Stimulated activated CD4-positive, alpha-beta T cell treated with anti-CD3 and anti-CD28 coated beads, Interleukin-15, amount 100 ng/mL, for 24 hours (primary cell): ENCODE measurements around the gene C6orf15.
A peak's percentile ranks its signal among the peaks of the same experiment; 100 is the strongest.
"Not testable (repeated sequence)": the region's sequence is repeated elsewhere in the genome, so short reads cannot be mapped to it uniquely, and the experiment has no call there.

ENCODE experiments used
- DNase-seq: peaks from one replicate; pipeline ENCODE4 v3.0.0-alpha.2; 2020

The C6orf15 gene

DNA sequence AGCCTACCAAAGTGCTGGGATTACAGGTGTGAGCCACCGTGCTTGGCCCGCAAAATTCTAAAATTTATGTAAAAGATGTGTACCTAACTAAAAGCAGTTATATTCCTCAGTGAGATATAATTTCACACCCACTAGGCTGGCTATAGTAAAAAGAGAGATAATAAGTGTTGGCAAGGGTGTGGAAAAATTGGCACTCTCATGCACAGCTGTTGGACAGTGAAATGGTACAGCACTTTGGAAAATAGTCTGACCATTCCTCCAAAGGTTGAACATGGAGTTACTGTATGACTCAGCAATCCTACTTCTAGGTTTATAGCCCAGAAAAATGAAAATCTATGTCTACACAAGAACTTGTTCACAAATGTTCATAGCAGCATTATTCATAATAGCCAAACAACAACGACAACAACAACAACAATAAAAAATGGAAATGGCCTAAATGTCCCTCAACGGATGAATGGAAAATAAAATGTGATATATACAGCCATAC is 13.9 kb downstream of the C6orf15 start:
- DNase-seq: no peak

- no peak for DNase-seq
Measured at GRCh38 chr6:31096656-31097055, 15.7 kb downstream of the C6orf15 start.

GRCh38 chr6:31096215-31096614 is 16.2 kb downstream of the C6orf15 start:
- no peak for DNase-seq

GRCh38 chr6:31094389-31094881 is 17.9 kb downstream of the C6orf15 start:
- DNase-seq: peak; percentile 18

GRCh38 chr6:31092769-31093505 is 19.4 kb downstream of the C6orf15 start:
- no peak for DNase-seq

GRCh38 chr6:31092238-31092637 is 20.1 kb downstream of the C6orf15 start:
- no peak for DNase-seq

DNA sequence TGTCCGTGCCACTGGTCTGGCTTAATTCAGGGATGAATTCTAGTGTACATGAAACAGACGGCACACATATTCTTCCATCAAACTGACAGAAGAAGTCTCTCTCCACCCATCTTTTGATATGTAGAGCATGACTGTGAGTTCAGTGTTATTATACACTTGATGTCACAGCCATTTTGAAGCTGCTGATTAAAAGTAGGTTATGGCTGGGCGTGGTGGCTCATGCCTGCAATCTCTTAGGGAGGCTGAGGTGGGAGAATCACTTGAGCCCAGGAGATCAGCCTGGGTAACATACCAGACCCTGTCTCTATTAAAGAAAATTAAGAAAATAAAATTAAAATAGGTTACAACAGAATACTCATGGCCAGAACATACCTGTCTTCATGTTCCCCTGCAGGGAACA is 20.7 kb downstream of the C6orf15 start:
- no peak for DNase-seq

DNA sequence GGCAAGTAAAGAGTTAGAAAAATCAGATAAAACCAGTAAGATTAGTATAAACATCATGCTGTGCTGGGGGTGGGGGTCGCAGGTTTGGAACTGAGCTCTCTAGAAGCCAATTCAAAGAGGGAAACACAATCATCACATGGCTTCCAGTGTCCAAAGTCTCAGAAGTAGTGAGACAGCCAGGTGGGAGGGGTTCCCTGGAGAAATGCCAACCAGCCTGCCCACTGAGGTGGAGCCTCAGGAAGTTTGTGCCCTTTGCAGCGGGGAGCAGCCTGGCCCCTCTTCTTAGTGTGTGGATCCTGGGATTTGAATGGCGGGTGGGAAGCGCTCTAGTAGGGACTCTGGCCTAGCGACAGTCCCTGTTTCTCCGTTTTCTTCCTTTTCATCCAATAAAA is 21.4 kb downstream of the C6orf15 start:
- no peak for DNase-seq

DNA sequence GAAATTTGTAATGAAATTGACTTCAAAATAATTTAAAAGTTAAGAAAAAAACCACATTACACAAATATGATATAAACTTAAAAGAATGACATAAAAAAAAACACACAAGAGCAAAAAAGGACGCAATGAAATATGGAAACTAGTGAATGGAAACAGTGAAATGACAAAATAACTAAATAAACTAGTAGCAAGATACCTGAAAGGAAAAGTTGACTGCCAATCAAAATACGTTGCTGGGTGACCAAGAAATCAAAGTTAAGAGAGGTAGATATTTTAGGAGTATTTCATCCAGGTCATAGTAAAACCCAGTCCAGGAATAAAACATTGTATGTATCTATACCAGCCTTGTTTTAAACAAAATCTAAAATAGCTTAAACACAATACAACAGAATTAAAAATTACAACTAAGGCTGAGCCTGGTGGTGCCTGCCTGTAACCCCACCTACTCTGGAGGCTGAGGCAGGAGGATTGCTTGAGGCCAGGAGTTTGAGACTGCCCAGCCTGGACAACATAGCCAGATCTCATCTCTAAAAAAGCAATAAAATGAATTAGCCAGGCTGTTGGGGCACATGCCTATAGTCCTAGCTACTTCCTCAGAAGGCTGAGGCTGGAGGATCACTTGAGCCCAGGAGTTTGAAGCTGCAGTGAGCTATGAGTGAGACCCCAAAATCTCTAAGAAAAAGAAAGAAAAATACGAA is 22.0 kb downstream of the C6orf15 start:
- no peak for DNase-seq

GRCh38 chr6:31087494-31088089 is 24.8 kb downstream of the C6orf15 start:
- peak; percentile 92 for DNase-seq

DNA sequence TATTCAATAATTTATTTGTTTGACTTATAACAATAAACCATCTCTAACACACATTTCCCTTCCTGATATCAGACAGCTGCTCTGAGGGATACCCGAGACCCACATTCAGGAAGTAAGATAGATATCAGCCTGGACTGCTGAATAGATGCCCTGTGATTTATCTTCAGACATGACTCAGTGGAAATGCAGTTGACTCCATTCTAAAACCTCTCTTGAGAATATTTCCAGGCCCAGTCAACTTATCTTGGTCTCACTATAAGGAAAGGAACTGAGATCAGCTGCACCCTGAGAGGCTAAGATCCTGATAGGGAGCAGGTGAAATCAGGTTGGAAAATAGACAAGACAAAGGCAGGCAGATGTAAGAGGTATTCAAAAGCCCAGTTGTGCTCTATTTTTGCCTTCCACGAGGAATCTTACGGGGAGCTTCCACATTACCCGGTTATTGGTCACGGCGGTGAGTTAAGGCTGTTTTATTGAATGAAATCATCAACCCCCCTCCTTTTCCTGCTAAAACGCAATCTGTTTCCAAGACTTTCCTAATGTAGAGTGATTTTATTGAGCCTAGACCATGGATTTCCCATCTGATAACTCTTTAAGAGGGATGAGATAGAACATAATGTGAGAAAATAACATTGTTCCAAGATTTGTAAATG is 25.5 kb downstream of the C6orf15 start:
- no peak for DNase-seq

DNA sequence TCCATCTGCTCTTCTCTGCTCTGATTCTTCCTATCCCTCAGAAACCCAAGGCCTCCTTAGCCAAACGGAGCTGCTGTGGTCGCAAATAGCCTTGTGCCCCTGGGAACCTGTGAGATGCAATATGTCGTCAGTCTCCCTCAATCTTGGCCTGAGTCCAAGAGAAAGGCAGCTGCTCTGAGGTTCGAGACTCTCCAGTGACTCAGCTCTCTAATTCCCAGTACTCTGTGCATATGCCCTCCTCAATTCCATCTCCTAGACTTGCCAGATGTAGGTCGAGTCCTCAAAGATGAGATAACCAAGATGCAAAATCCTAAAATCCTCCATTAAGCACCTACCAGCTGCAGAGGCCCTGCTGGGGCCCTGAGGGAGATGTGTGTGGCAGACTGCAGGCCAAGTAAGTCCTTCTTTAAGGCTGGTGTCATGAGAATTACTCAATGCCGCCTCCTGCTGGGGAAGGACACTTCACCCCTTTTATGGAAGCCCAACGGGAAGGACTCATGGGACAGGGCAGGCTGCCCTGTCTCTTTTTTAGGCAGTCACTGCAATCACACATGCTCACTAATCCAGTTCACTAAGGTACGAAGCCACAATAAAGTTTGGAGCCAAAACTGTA is 28.5 kb downstream of the C6orf15 start:
- DNase-seq: peak; percentile 67

DNA sequence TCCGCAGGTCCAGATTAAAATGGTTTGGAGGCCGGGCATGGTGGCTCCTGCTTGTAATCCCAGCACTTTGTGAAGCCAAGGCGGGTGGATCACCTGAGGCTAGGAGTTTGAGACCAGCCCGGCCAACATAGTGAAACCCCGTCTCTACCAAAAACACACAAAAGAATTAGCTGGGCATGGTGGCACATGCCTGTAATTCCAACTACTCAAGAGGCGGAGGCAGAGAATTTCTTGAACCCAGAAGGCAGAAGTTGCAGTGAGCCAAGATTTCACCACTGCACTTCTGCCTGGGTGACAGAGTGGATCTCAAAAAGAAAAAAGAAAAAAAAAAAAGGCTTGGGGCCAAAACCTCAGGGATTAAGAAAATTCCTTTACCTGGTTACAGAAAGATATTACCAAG is 30.5 kb downstream of the C6orf15 start:
- no peak for DNase-seq

- peak; percentile 79 for DNase-seq
Measured at GRCh38 chr6:31079656-31080261, 32.6 kb downstream of the C6orf15 start.

DNA sequence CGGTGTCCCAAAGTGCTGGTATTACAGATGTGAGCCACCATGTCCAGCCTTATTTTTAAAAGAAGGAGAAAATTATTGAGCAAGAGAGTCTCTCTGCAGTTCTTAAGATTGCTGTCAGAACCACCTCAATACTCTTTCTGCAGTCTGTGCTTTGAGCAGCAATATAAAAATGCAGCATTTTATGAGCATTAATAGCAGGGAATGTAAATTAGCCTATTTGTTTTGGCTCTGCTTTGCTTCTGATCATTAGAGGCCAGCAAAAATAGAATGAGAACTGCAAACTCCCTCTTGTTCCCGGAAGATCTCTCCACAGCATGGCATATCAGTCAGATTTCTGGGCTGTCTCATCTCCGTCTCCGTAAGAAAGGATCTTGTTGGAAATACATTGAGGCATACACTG is 35.8 kb downstream of the C6orf15 start:
- DNase-seq: no peak

DNA sequence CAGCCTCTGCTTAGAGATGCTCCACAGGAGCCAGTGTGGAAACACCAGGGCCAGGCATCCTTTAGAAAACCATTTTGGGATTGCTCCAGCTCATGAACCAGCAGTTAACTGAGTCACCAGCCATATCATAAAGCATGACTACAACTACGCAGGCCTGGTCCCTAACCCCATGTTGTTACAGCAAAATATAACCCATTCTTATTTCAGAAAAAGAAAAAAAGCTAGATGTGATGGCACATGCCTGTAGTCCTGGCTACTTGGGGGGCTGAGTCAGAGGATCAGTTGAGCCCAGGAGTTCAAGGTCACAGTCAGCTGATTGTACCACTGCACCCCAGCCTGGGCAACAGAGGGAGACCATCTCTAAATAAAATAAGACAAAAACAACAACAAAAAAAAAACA is 36.8 kb downstream of the C6orf15 start:
- no peak for DNase-seq

DNA sequence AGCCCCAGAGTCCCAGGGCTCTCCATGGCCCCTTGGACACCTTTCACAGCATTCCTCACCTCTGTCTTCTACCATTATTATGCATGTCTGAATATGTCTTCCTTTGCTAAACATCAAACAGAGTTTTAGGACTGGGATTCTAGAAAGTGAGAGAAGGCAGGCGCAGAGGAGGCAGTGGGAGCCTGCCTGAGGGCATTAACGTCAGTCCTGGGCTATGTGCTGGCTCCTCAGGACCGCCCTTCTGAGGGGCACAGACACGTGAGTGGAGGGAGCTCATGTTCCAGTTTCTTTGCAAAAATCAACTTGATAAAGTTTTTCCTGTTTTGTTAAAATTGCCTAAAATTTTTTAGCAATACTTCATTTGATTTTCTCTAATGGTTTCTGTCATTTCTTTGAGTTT is 38.0 kb downstream of the C6orf15 start:
- DNase-seq: no peak

DNA sequence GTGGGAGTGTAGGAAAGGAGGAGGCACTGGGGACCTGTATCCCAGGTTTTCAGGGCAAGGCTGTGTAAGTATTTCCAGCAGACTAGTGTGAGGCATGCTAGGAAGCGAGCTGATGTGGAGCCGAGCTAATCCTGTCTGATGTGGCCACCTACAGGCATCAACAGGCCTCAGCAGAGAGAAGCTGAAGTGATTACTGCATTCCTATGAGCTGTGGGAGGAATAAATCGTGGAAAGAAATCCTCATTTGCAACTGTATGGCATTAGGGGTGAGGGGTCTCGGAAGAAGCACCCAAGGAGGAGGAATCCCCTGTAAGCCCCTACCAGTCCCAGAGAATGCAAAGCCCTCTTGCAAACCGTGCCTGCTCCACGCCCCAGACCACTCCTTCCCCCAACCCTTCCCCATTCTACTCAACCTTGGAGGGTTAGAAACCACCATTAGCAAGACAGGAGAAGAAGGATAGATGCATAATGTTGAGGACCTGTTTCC is 41.6 kb downstream of the C6orf15 start:
- DNase-seq: no peak

GRCh38 chr6:31068669-31069340 is 43.6 kb downstream of the C6orf15 start:
- DNase-seq: peak; percentile 81

DNA sequence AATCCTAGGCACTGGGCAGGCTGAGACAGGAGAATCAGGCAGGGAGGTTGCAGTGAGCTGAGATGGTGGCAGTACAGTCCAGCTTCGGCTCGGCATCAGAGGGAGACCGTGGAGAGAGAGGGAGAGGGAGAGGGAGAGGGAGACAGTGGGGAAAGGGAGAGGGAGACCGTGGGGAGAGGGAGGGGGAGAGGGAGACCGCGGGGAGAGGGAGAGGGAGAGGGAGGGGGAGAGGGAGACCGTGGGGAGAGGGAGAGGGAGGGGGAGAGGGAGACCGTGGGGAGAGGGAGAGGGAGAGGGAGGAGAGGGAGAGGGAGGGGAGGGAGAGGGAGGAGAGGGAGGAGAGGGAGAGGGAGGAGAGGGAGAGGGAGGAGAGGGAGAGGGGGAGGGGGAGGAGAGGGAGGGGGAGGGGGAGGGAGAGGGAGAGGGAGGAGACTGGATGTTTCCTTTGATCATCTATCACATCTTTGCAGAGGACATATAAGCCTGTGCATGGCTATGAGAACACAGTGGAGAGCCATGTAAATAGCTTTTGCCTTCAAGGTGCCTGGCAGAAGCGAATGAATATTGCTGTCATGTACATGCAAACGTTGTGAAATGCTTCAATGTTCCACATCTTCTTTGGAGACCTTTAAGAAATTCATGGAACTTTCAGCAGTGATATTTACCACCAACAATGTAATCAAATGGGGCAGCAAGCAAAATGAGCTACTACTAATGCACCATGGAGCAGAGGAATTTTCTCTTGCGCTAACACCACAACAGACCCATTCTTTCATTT is 44.3 kb downstream of the C6orf15 start:
- not testable (repeated sequence) for DNase-seq

GRCh38 chr6:31067028-31067427 is 45.3 kb downstream of the C6orf15 start:
- not testable (repeated sequence) for DNase-seq
